ENCODE data around the gene PFKL.

PFKL gene

DNA sequence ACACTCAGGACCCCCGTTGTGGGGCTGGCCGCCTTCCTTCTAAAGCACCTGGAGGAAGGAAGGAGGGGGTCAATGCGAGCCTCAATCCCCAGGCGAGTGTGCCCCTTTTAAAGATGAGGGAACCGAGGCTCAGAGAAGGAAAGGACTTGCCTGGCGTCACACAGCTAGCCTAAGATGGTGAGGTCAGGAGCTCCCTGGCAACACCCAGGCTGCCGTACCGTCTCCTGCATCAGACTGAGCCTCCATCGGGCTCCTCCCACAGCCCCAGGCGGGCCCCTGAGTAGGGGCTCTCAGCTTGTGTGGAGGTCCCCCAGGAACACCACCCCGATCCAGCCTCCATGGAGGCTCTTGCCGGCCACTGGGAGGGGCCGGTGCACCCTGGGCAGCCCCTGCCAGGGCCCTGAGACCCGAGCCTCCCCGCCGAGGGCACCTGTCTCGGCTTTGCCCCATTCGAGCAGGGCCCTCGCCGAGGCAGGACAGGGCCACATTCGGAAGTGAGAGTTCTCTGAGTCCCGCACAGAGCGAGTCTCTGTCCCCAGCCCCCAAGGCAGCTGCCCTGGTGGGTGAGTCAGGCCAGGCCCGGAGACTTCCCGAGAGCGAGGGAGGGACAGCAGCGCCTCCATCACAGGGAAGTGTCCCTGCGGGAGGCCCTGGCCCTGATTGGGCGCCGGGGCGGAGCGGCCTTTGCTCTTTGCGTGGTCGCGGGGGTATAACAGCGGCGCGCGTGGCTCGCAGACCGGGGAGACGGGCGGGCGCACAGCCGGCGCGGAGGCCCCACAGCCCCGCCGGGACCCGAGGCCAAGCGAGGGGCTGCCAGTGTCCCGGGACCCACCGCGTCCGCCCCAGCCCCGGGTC is 14.5 kb upstream of the PFKL start, which contains the start of gene AIRE:
Gene AIRE, plus strand, starts transcription at position 739 of the 855 bp plus-strand sequence. CDS start 131 bp downstream, outside the sequence.
- TF ChIP-seq TAF1 (IDR thresholded peaks at IDR 0.05; ENCODE audit: low read depth) (no peak), EP300 (IDR thresholded peaks at IDR 0.05; ENCODE audit: borderline replicate concordance) (no peak), CEBPB (IDR thresholded peaks at IDR 0.05) (no peak), RAD21 (IDR thresholded peaks at IDR 0.05; ENCODE audit: low read depth) (no peak), NFIC (IDR thresholded peaks at IDR 0.05) (no peak), EGR1 (IDR thresholded peaks at IDR 0.05) (no peak), CREB1 (IDR thresholded peaks at IDR 0.05; ENCODE audit: low read depth) (no peak)
- TF ChIP-seq, protein P1, sequence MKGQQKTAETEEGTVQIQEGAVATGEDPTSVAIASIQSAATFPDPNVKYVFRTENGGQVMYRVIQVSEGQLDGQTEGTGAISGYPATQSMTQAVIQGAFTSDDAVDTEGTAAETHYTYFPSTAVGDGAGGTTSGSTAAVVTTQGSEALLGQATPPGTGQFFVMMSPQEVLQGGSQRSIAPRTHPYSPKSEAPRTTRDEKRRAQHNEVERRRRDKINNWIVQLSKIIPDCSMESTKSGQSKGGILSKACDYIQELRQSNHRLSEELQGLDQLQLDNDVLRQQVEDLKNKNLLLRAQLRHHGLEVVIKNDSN (IDR thresholded peaks at IDR 0.05): no peak

DNA sequence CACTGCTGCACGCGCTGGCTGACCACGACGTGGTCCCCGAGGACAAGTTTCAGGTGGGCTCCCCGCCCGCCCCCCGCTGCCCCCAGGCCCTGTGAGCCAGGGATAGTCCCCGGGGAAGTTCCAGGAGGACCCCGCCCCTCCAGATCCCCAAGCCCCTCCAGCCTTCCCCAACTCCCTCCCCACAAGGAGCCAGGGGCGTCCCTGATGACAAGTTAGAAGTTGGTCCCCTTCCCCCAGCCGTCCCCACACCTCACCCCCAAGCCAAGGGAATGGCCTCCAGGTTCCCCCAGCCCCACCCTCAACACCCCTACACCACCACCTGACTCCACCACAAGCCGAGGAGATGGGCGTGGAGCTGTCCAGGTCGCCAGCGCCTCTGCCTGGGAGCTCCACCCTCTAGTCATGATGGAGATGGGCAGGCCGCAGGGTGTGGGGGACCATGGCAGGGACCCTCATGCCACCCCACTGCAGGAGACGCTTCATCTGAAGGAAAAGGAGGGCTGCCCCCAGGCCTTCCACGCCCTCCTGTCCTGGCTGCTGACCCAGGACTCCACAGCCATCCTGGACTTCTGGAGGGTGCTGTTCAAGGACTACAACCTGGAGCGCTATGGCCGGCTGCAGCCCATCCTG is 13.7 kb upstream of the PFKL start:
- TF ChIP-seq EP300 (IDR thresholded peaks at IDR 0.05; ENCODE audit: borderline replicate concordance): no peak
- TF ChIP-seq TAF1 (IDR thresholded peaks at IDR 0.05; ENCODE audit: low read depth): no peak
- TF ChIP-seq CREB1 (IDR thresholded peaks at IDR 0.05; ENCODE audit: low read depth): no peak
- TF ChIP-seq, protein P1 (IDR thresholded peaks at IDR 0.05): no peak
- no peak for TF ChIP-seq ZBTB7A (IDR thresholded peaks at IDR 0.05; ENCODE audit: low read depth)
- no peak for TF ChIP-seq TCF12 (IDR thresholded peaks at IDR 0.05; ENCODE audit: low read depth)
- TF ChIP-seq, protein P2, sequence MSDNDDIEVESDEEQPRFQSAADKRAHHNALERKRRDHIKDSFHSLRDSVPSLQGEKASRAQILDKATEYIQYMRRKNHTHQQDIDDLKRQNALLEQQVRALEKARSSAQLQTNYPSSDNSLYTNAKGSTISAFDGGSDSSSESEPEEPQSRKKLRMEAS (IDR thresholded peaks at IDR 0.05): no peak

DNA sequence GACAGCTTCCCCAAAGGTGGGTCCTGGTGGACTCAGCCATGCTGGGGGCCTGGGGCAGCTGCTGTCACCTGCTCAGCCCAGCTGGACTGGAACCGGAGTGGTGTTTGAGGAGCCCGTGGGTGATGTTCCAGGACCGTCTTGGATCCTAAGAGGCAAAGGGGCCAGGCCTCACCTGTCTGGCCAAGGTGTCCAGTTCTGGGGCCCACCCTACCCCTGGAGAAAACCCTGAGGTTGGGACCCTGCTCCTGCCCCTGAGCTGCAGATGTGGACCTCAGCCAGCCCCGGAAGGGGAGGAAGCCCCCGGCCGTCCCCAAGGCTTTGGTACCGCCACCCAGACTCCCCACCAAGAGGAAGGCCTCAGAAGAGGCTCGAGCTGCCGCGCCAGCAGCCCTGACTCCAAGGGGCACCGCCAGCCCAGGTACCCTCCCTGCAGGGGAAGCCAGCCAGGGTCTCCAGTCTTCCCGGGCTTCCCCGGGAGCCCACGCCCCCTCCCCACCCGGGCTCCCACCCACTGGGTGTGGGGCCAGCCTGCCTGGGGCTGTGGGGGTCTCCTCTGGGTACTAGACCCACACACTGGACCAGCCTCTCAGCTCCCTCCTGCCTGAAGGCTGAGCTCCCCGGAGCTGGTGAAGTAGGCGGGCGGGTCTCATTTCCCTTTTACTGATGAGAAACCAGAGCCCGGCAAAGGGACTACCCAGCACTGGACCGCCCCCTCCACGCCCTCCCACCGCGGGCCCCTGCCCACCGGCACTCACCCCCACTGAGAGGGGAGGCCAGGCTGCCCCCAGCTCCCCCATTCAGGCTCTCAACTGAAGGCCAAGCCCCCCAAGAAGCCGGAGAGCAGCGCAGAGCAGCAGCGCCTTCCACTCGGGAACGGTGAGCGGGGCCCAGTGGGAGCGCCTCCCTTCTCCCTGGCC is 12.9 kb upstream of the PFKL start:
- TF ChIP-seq TCF12 (IDR thresholded peaks at IDR 0.05; ENCODE audit: low read depth) (no peak), NFIC (IDR thresholded peaks at IDR 0.05) (no peak), TEAD4 (IDR thresholded peaks at IDR 0.05) (no peak), RAD21 (IDR thresholded peaks at IDR 0.05; ENCODE audit: low read depth) (no peak), EGR1 (IDR thresholded peaks at IDR 0.05) (no peak), CEBPB (IDR thresholded peaks at IDR 0.05) (no peak), FOXM1 (IDR thresholded peaks at IDR 0.05; ENCODE audit: borderline replicate concordance, low read depth) (no peak)
- TF ChIP-seq, protein P3, sequence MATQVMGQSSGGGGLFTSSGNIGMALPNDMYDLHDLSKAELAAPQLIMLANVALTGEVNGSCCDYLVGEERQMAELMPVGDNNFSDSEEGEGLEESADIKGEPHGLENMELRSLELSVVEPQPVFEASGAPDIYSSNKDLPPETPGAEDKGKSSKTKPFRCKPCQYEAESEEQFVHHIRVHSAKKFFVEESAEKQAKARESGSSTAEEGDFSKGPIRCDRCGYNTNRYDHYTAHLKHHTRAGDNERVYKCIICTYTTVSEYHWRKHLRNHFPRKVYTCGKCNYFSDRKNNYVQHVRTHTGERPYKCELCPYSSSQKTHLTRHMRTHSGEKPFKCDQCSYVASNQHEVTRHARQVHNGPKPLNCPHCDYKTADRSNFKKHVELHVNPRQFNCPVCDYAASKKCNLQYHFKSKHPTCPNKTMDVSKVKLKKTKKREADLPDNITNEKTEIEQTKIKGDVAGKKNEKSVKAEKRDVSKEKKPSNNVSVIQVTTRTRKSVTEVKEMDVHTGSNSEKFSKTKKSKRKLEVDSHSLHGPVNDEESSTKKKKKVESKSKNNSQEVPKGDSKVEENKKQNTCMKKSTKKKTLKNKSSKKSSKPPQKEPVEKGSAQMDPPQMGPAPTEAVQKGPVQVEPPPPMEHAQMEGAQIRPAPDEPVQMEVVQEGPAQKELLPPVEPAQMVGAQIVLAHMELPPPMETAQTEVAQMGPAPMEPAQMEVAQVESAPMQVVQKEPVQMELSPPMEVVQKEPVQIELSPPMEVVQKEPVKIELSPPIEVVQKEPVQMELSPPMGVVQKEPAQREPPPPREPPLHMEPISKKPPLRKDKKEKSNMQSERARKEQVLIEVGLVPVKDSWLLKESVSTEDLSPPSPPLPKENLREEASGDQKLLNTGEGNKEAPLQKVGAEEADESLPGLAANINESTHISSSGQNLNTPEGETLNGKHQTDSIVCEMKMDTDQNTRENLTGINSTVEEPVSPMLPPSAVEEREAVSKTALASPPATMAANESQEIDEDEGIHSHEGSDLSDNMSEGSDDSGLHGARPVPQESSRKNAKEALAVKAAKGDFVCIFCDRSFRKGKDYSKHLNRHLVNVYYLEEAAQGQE (IDR thresholded peaks at IDR 0.05; ENCODE audit: low read depth): no peak
- TF ChIP-seq, protein P1 (IDR thresholded peaks at IDR 0.05): no peak

DNA sequence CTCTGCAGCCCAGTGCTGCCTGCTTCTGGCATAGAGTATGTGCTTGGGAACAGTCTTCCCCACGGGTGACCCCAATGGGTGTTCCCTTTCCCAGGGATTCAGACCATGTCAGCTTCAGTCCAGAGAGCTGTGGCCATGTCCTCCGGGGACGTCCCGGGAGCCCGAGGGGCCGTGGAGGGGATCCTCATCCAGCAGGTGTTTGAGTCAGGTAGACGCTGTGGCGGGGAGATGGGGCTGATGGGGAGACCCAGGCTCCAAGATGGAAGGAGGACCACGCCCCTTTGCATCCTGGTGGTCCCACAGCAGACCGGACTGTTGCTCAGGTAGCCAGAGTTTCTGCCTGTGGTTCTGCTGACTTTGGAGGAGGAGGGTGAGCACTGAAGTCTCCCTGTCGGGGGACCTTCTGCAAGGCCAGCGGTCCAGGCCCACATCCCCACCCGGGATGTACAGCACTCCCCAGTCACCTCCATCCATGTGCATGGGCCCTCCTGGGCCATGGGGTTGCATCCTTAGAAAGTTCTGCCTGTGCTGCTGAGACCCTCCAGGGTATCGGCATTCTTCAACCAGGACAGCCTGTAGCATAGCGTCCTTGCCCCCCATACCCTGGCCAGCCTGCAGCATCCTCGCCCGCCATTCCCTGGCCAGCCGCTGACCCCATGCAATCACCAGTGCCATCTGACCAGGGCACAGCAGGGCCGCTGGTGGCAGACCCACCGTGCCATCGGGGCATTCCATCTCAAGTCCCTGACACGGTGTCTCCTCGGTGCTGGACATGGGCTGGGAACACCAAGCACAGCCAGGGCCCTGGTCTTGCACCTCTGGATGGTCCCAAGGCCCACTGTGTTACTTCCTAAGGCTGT is 11.4 kb upstream of the PFKL start:
- TF ChIP-seq, protein P3 (IDR thresholded peaks at IDR 0.05; ENCODE audit: low read depth): no peak
- TF ChIP-seq FOXM1 (IDR thresholded peaks at IDR 0.05; ENCODE audit: borderline replicate concordance, low read depth): no peak
- TF ChIP-seq EP300 (IDR thresholded peaks at IDR 0.05; ENCODE audit: borderline replicate concordance): no peak
- no peak for TF ChIP-seq EGR1 (IDR thresholded peaks at IDR 0.05)
- no peak for TF ChIP-seq TCF12 (IDR thresholded peaks at IDR 0.05; ENCODE audit: low read depth)
- TF ChIP-seq NFIC (IDR thresholded peaks at IDR 0.05): no peak
- no peak for TF ChIP-seq CREB1 (IDR thresholded peaks at IDR 0.05; ENCODE audit: low read depth)
- TF ChIP-seq, protein P1 (IDR thresholded peaks at IDR 0.05): no peak
- TF ChIP-seq, protein P2 (IDR thresholded peaks at IDR 0.05): no peak
- no peak for TF ChIP-seq YY1 (IDR thresholded peaks at IDR 0.05; ENCODE audit: low read depth)
- no peak for TF ChIP-seq ZBTB7A (IDR thresholded peaks at IDR 0.05; ENCODE audit: low read depth)
- TF ChIP-seq RAD21 (IDR thresholded peaks at IDR 0.05; ENCODE audit: low read depth): no peak
- TF ChIP-seq TEAD4 (IDR thresholded peaks at IDR 0.05): no peak
- no peak for TF ChIP-seq TAF1 (IDR thresholded peaks at IDR 0.05; ENCODE audit: low read depth)
- TF ChIP-seq CEBPB (IDR thresholded peaks at IDR 0.05): no peak
